GM23248 (cell line): ENCODE data around the gene PLXNB1. TPM values are rescaled to one million over a fixed set of nuclear protein-coding genes. Genes with fewer than 3 reads are reported as not detected.

ENCODE experiments used
- DNase-seq: peaks from one replicate; pipeline ENCODE4 v3.0.0-alpha.2; 2015
- H2AFZ ChIP-seq: fragments of 200-600 bp; sonication (generic); 2 replicates; pipeline ENCODE4 v1.6.1; 2016; ENCODE audit warnings: antibody characterized with exemption
- H3F3A ChIP-seq: fragments of 200-600 bp; sonication (generic); 2 replicates; pipeline ENCODE4 v1.6.1; 2016; ENCODE audit warnings: mild to moderate bottlenecking, antibody characterized with exemption, mixed run types; ENCODE audit not compliant: insufficient read depth
- H3K27ac ChIP-seq: fragments of 200-600 bp; sonication (generic); 2 replicates; pipeline ENCODE4 v1.5.1; 2016; ENCODE audit warnings: mild to moderate bottlenecking
- H3K27me3 ChIP-seq: fragments of 200-600 bp; sonication (generic); replicated peaks from 2 replicates; pipeline ENCODE4 v1.6.1; 2016; ENCODE audit warnings: mild to moderate bottlenecking; ENCODE audit not compliant: insufficient read depth
- H3K36me3 ChIP-seq: fragments of 200-600 bp; sonication (generic); 2 replicates; pipeline ENCODE4 v1.6.1; 2016; ENCODE audit warnings: low read depth, mild to moderate bottlenecking
- H3K4me1 ChIP-seq: fragments of 200-600 bp; sonication (generic); 2 replicates; pipeline ENCODE4 v1.6.1; 2016; ENCODE audit warnings: mild to moderate bottlenecking; ENCODE audit not compliant: insufficient read depth
- H3K4me2 ChIP-seq: fragments of 200-600 bp; sonication (generic); one replicate; pipeline ENCODE4 v1.6.1; 2016; ENCODE audit warnings: mild to moderate bottlenecking; ENCODE audit not compliant: unreplicated experiment
- H3K4me3 ChIP-seq: fragments of 200-600 bp; sonication (generic); 2 replicates; pipeline ENCODE4 v1.5.1; 2016; ENCODE audit warnings: mild to moderate bottlenecking
- H3K79me2 ChIP-seq: fragments of 200-600 bp; sonication (generic); 2 replicates; pipeline ENCODE4 v1.6.1; 2016; ENCODE audit warnings: mild to moderate bottlenecking; ENCODE audit not compliant: insufficient read depth
- H3K9ac ChIP-seq: fragments of 200-600 bp; sonication (generic); 2 replicates; pipeline ENCODE4 v1.6.1; 2016; ENCODE audit warnings: mild to moderate bottlenecking
- H3K9me2 ChIP-seq: fragments of 200-600 bp; sonication (generic); 2 replicates; pipeline ENCODE4 v1.6.1; 2016; ENCODE audit warnings: mixed run types, mild to moderate bottlenecking, moderate library complexity; ENCODE audit not compliant: insufficient read depth
- H3K9me3 ChIP-seq: fragments of 200-600 bp; sonication (generic); one replicate; pipeline ENCODE4 v1.6.1; 2017; ENCODE audit warnings: low read depth
- H4K20me1 ChIP-seq: fragments of 200-600 bp; sonication (generic); 2 replicates; pipeline ENCODE4 v1.6.0; 2016; ENCODE audit not compliant: insufficient read depth
- EZH2 ChIP-seq: fragments of 200-600 bp; sonication (generic); IDR thresholded peaks from 2 replicates; pipeline ENCODE4 v1.6.1; 2018; ENCODE audit warnings: antibody characterized with exemption, mild to moderate bottlenecking; ENCODE audit not compliant: insufficient read depth, poor library complexity, severe bottlenecking
- EZH2phosphoT487 ChIP-seq: fragments of 200-600 bp; sonication (generic); IDR thresholded peaks from 2 replicates; pipeline ENCODE4 v1.6.1; 2018; ENCODE audit warnings: antibody characterized with exemption, moderate library complexity, mild to moderate bottlenecking, low read depth; ENCODE audit not compliant: insufficient read depth
- WGBS, 2 experiments: methylation state at CpG; one replicate each; pipeline ENCODE4 v1.1.6; 2015 to 2017; ENCODE audit warnings: low lambda C conversion rate in 2 of 2, low coverage in 1 of 2; ENCODE audit errors: missing lambda C conversion rate in 2 of 2; 5-methylcytosine and 5-hydroxymethylcytosine counted together
- in situ Hi-C: fragments of 300-500 bp; cut with MboI; formaldehyde crosslinking; loops from 2 replicates; pipeline ENCODE4 v1.15.0; 2020
- polyA plus RNA-seq: library from polyadenylated mRNA; unstranded; fragments of >200 nt; fragmentation: Nextera tagmentation; extraction: Ambion mirVana; gene quantifications from 2 replicates; pipeline ENCODE4 v1.2.1, GENCODE V29; 2016
- total RNA-seq: library from RNA; depleted of rRNA; stranded (reverse); fragments of >200 nt; shearing (Covaris generic); gene quantifications from 2 replicates; pipeline ENCODE4 v1.2.3, GENCODE V29; 2014

The PLXNB1 gene
- total and polyA plus RNA-seq, 2 experiments from 2014 or later, result 3.3 to 5.5 TPM

DNA sequence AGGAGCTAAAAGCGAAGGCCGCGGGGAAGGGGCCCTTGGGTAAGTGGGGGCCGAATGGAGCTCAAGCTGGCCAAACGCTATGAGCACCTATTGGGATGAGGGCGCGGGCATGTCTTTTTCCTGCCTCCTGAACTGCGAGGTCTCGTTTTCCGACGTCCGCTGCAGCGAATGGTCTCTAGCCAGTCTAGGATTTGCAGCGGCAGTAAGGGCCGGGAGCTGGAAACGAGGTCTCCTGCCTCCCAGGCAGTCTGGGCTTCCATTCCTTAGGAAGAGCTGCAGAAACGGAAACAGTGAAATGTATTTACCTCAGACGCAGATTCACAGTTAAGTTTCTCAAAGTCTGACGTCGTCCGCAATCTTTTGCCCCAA is 10.7 kb upstream of the PLXNB1 start:
- WGBS, 2 experiments, result 1 to 2% methylated on average over 21 of the region's 21 CpGs
- Histone ChIP-seq H4K20me1 (0 out of 2 replicates have a peak, but pooled peaks cover 5% of the 10 kb centered on the region), H3K4me3 (peak overlapping the region; percentile 87), H3K9me3 (no peaks in the 10 kb centered on the region), H3K79me2 (peaks cover 55% of the 10 kb centered on the region), H2AFZ (peak overlapping the region; percentile 88), H3K36me3 (peaks cover 15% of the 10 kb centered on the region), H3K9ac (peak overlapping the region; percentile 88), H3K4me1 (peaks cover 10% of the 10 kb centered on the region), H3K4me2 (peak overlapping the region; percentile 80), H3F3A (peaks cover 24% of the 10 kb centered on the region), H3K27ac (peak overlapping the region; percentile 78), H3K27me3 (no peaks in the 10 kb centered on the region), H3K9me2 (no peaks in the 10 kb centered on the region)
- peak; percentile 59 for DNase-seq
- in situ Hi-C loops, result no loop called here
- TF ChIP-seq EZH2phosphoT487, result no peak
- TF ChIP-seq EZH2, result no peak

- Histone ChIP-seq H3K27ac (peak within 1 kb of the TSS; percentile 78), H3K9ac (peak within 1 kb of the TSS; percentile 88), H3K79me2 (peaks cover 55% of the 10 kb centered on the region), H2AFZ (peak within 1 kb of the TSS; percentile 88), H3K9me3 (no peaks in the 10 kb centered on the region), H3K4me3 (peak within 1 kb of the TSS; percentile 87), H3K9me2 (no peaks in the 10 kb centered on the region), H3K36me3 (peaks cover 15% of the 10 kb centered on the region), H3K27me3 (no peaks in the 10 kb centered on the region), H3K4me2 (peak within 1 kb of the TSS; percentile 80), H3K4me1 (peaks cover 10% of the 10 kb centered on the region), H4K20me1 (0 out of 2 replicates have a peak, but pooled peaks cover 5% of the 10 kb centered on the region), H3F3A (peaks cover 19% of the 10 kb centered on the region)
- in situ Hi-C loops, result loop anchor here (10.0 kb wide), 1 partner anchor 165 kb away; no protein-coding TSS in a partner anchor
- 1% methylated on average over 48 to 53 of the region's 54 CpGs for WGBS, 2 experiments
- TF ChIP-seq EZH2phosphoT487, result no peak
- no peak for TF ChIP-seq EZH2
- DNase-seq, result peak; percentile 99
These were observed 10.1 kb upstream of the PLXNB1 start, which contains the start of the genes CCDC51 and TMA7 for GRCh38 chr3:48439820-48440589. Gene CCDC51 (minus strand): TSS chr3:48440119. CDS start chr3:48435128, 4,991 bp downstream. Gene TMA7 (plus strand): TSS chr3:48440257. CDS start chr3:48440297, 40 bp downstream.

DNA sequence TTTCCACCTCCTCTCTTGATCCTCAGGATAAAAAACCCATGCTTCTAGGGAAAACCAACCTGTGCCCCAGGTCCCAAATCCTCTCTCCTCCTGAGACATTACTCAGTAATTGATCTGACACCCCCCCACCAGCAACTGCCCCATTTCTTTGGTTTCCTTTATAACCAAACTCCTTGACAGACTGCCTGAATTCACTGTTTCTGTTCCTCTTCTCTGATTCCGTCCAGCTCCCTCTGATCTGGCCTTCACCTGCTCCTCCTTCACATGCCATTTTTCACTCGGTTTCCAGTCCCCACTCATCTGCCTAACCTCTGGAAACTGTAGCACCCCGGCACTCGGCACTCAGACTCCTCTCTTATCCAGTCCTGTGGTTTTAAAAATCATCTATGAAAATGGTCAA is 7.9 kb upstream of the PLXNB1 start:
- no peaks in the 10 kb centered on the region for H3K9me3 ChIP-seq
- no peak overlapping the region for H3K4me3 ChIP-seq
- H3K36me3 ChIP-seq, result 0 out of 2 replicates have a peak, but pooled peaks cover 7% of the 10 kb centered on the region
- 84 to 85% methylated on average over 4 of the region's 4 CpGs for WGBS, 2 experiments
- H4K20me1 ChIP-seq, result 0 out of 2 replicates have a peak, but pooled peaks cover 5% of the 10 kb centered on the region
- no peaks in the 10 kb centered on the region for H3K9me2 ChIP-seq
- in situ Hi-C loops, result loop anchor here (10.0 kb wide), 1 partner anchor 163 kb away; no protein-coding TSS in a partner anchor
- no peak overlapping the region for H3K27ac ChIP-seq
- H3K79me2 ChIP-seq, result peaks cover 41% of the 10 kb centered on the region
- no peak overlapping the region for H3K4me2 ChIP-seq
- H3K27me3 ChIP-seq, result no peaks in the 10 kb centered on the region
- DNase-seq, result no peak
- 0 out of 2 replicates have a peak, but pooled peaks cover 4% of the 10 kb centered on the region for H3F3A ChIP-seq
- H3K4me1 ChIP-seq, result peaks cover 28% of the 10 kb centered on the region
- no peak overlapping the region for H2AFZ ChIP-seq
- H3K9ac ChIP-seq, result no peak overlapping the region
- TF ChIP-seq EZH2, result no peak

DNA sequence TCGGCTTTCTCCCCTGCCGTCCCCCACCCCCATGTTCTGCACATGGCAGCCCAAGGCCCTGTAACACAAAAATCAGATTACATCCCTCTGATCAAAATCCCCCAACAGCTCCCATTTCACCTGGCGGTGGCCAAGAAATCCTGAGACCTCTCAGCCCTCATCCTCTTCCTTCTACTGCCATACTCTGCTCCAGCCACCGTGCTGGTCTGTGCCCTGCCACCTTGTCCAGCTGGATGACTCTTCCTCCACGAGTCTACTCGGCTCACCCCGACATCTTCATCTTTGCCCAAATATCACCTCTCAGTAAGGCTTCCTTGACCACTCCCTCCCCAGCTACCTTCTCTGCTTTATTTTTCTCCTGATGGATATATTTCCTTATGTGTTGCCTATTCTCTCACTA is 7.0 kb upstream of the PLXNB1 start:
- WGBS, 2 experiments, result 73 to 75% methylated on average over 7 of the region's 7 CpGs
- Histone ChIP-seq H2AFZ (no peak overlapping the region), H3K9ac (no peak overlapping the region), H3K27me3 (no peaks in the 10 kb centered on the region), H3K9me2 (no peaks in the 10 kb centered on the region), H3F3A (0 out of 2 replicates have a peak, but pooled peaks cover 9% of the 10 kb centered on the region), H3K9me3 (no peaks in the 10 kb centered on the region), H3K4me1 (peaks cover 27% of the 10 kb centered on the region), H4K20me1 (0 out of 2 replicates have a peak, but pooled peaks cover 5% of the 10 kb centered on the region), H3K79me2 (peaks cover 32% of the 10 kb centered on the region), H3K36me3 (no peaks in the 10 kb centered on the region), H3K4me2 (no peak overlapping the region), H3K27ac (no peak overlapping the region), H3K4me3 (no peak overlapping the region)
- in situ Hi-C loops, result loop anchor here (10.0 kb wide), 1 partner anchor 162 kb away; no protein-coding TSS in a partner anchor
- TF ChIP-seq EZH2phosphoT487, result no peak
- no peak for TF ChIP-seq EZH2
- no peak for DNase-seq
